DND-41 (cell line): ENCODE data around the gene BAG3.

Experiments used
- EZH2 ChIP-seq: IDR thresholded peaks from 3 replicates; pipeline ENCODE4 v1.6.1; 2012; ENCODE audit warnings: borderline replicate concordance, low read depth, mild to moderate bottlenecking, moderate library complexity, low read length, inconsistent platforms; ENCODE audit not compliant: severe bottlenecking
- TF ChIP-seq, protein P1 (sequence below): IDR thresholded peaks from 2 replicates; pipeline ENCODE4 v1.5.1; 2012; ENCODE audit warnings: borderline replicate concordance, low read length, moderate library complexity, mild to moderate bottlenecking; ENCODE audit not compliant: poor library complexity, severe bottlenecking; ENCODE audit errors: extremely low read depth

DNA sequence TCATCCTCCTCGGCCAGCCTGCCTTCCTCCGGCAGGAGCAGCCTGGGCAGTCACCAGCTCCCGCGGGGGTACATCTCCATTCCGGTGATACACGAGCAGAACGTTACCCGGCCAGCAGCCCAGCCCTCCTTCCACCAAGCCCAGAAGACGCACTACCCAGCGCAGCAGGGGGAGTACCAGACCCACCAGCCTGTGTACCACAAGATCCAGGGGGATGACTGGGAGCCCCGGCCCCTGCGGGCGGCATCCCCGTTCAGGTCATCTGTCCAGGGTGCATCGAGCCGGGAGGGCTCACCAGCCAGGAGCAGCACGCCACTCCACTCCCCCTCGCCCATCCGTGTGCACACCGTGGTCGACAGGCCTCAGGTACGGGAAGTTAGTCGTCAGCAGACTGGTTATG lies 21.1 kb downstream of the BAG3 start:
- TF ChIP-seq, protein P1, sequence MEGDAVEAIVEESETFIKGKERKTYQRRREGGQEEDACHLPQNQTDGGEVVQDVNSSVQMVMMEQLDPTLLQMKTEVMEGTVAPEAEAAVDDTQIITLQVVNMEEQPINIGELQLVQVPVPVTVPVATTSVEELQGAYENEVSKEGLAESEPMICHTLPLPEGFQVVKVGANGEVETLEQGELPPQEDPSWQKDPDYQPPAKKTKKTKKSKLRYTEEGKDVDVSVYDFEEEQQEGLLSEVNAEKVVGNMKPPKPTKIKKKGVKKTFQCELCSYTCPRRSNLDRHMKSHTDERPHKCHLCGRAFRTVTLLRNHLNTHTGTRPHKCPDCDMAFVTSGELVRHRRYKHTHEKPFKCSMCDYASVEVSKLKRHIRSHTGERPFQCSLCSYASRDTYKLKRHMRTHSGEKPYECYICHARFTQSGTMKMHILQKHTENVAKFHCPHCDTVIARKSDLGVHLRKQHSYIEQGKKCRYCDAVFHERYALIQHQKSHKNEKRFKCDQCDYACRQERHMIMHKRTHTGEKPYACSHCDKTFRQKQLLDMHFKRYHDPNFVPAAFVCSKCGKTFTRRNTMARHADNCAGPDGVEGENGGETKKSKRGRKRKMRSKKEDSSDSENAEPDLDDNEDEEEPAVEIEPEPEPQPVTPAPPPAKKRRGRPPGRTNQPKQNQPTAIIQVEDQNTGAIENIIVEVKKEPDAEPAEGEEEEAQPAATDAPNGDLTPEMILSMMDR: no peak
- no peak for TF ChIP-seq EZH2
